Esophagus muscularis mucosa (tissue), 4 donors: ENCODE measurements around the gene SH3PXD2A. TPM values are rescaled to one million over a fixed set of nuclear protein-coding genes. Genes with fewer than 3 reads are reported as not detected.

Experiments
- DNase-seq: peaks from one replicate; pipeline ENCODE4 v3.0.0-alpha.2; 2017; ENCODE audit errors: extremely low spot score
- H3K27ac ChIP-seq, 4 donors: fragments of 200-600 bp; sonication (generic); replicated peaks in 1 of 4; 1 replicate in 3 of 4; 2 replicates in 1 of 4; pipeline ENCODE4 v1.5.1; 2016 to 2019; ENCODE audit warnings: mild to moderate bottlenecking in 1 of 4
- H3K27me3 ChIP-seq, 4 donors: fragments of 200-600 bp; sonication (generic); one replicate each; pipeline versions ENCODE4 v1.5.1 to v1.6.0; 2016 to 2019
- H3K36me3 ChIP-seq, 4 donors: fragments of 200-600 bp; sonication (generic); one replicate each; pipeline ENCODE4 v1.5.1; 2016 to 2019
- H3K4me1 ChIP-seq, 4 donors: fragments of 200-600 bp; sonication (generic); one replicate each; pipeline ENCODE4 v1.5.1; 2016 to 2019
- H3K4me3 ChIP-seq, 4 donors: fragments of 200-600 bp; sonication (generic); 1 replicate in 2 of 4; 2 replicates in 2 of 4; pipeline ENCODE4 v1.5.1; 2016 to 2019; ENCODE audit warnings: mild to moderate bottlenecking in 4 of 4, moderate library complexity in 1 of 4
- H3K9me3 ChIP-seq, 4 donors: fragments of 200-600 bp; sonication (generic); 1 replicate in 3 of 4; 2 replicates in 1 of 4; pipeline ENCODE4 v1.5.1; 2016 to 2019
- EP300 ChIP-seq: sonication (generic); formaldehyde crosslinking; IDR thresholded peaks from one replicate; pipeline ENCODE4 v1.6.1; 2017; ENCODE audit warnings: antibody characterized with exemption
- POLR2A ChIP-seq: fragments of 450-650 bp; IDR thresholded peaks from one replicate; pipeline ENCODE4 v1.6.1; 2017; ENCODE audit warnings: antibody characterized with exemption, moderate library complexity, mild to moderate bottlenecking, low read depth
- POLR2AphosphoS5 ChIP-seq, 2 donors: sonication (generic); formaldehyde crosslinking; IDR thresholded peaks; one replicate each; pipeline ENCODE4 v1.6.1; 2017; ENCODE audit warnings: antibody characterized with exemption in 2 of 2
- WGBS: methylation state at CpG from one replicate; pipeline ENCODE4 v1.1.5; 2018; 5-methylcytosine and 5-hydroxymethylcytosine counted together
- intact Hi-C: fragments of 100-400 bp; cut with DNase I; formaldehyde crosslinking; loops from one replicate; pipeline ENCODE4 v1.15.1; 2023
- total RNA-seq, 4 donors: library from RNA; depleted of rRNA; stranded (reverse); fragments of >200 nt; gene quantifications; one replicate each; pipeline versions ENCODE4 v1.1.0 to v1.2.1, GENCODE V29; 2016
- TF ChIP-seq, protein P1 (sequence below), 3 experiments: fragments of 200-600 bp in 2 of 3; fragments of 450-650 bp in 1 of 3; sonication (generic) in 2 of 3; IDR thresholded peaks; one replicate each; pipeline ENCODE4 v1.5.1; 2017 to 2019; ENCODE audit warnings: antibody characterized with exemption in 3 of 3, mild to moderate bottlenecking in 2 of 3, moderate library complexity in 1 of 3

SH3PXD2A gene
- total RNA-seq, 4 donors from 2014 or later, result 30.5 to 69.3 (median 40.0) TPM

DNA sequence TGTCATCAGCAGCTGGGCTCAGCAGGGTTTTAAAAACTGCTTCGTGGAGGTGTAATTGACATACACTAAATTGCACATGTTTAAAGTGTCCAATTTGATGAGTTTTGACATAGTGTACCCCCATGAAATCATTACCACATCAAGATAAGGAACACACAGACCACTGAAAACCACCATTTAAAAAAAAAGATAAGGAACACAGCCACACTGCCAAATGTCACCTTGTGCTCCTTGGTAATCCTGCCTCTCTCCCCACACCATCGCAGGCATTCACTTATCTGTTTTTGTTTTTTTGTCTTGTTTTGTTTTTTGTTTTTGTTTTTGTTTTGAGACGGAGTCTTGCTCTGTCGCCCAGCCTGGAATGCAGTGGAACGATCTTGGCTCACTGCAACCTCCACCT lies 286.9 kb downstream of the SH3PXD2A start:
- Histone ChIP-seq H3K9me3 (no peaks in the 10 kb centered on the region), H3K36me3 (no peaks in the 10 kb centered on the region), H3K27ac (no peak overlapping the region), H3K4me1 (no peaks in the 10 kb centered on the region), H3K4me3 (no peak overlapping the region), H3K27me3 (no peaks in the 10 kb centered on the region)
- TF ChIP-seq POLR2A (no peak), EP300 (no peak), POLR2AphosphoS5 (IDR thresholded peaks at IDR 0.05) (no peak)
- TF ChIP-seq, protein P1, sequence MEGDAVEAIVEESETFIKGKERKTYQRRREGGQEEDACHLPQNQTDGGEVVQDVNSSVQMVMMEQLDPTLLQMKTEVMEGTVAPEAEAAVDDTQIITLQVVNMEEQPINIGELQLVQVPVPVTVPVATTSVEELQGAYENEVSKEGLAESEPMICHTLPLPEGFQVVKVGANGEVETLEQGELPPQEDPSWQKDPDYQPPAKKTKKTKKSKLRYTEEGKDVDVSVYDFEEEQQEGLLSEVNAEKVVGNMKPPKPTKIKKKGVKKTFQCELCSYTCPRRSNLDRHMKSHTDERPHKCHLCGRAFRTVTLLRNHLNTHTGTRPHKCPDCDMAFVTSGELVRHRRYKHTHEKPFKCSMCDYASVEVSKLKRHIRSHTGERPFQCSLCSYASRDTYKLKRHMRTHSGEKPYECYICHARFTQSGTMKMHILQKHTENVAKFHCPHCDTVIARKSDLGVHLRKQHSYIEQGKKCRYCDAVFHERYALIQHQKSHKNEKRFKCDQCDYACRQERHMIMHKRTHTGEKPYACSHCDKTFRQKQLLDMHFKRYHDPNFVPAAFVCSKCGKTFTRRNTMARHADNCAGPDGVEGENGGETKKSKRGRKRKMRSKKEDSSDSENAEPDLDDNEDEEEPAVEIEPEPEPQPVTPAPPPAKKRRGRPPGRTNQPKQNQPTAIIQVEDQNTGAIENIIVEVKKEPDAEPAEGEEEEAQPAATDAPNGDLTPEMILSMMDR (IDR thresholded peaks at IDR 0.05), result no peak
- intact Hi-C loops, result no loop called here
- 100% methylated on average over 5 of the region's 5 CpGs for WGBS
- no peak for DNase-seq

- no peaks in the 10 kb centered on the region for H3K27me3 ChIP-seq
- no peaks in the 10 kb centered on the region for H3K36me3 ChIP-seq
- H3K4me1 ChIP-seq, result no peaks in the 10 kb centered on the region
- 57% methylated on average over 3 of the region's 3 CpGs for WGBS
- TF ChIP-seq EP300, result no peak
- TF ChIP-seq POLR2AphosphoS5 (IDR thresholded peaks at IDR 0.05), result no peak
- TF ChIP-seq POLR2A, result no peak
- TF ChIP-seq, protein P1 (IDR thresholded peaks at IDR 0.05), result no peak
- H3K9me3 ChIP-seq, result no peaks in the 10 kb centered on the region
- no peak overlapping the region for H3K4me3 ChIP-seq
- H3K27ac ChIP-seq, result no peak overlapping the region
- no peak for DNase-seq
- intact Hi-C loops, result no loop called here
Observed at GRCh38 chr10:103566536-103566935, 288.8 kb downstream of the SH3PXD2A start.

DNA sequence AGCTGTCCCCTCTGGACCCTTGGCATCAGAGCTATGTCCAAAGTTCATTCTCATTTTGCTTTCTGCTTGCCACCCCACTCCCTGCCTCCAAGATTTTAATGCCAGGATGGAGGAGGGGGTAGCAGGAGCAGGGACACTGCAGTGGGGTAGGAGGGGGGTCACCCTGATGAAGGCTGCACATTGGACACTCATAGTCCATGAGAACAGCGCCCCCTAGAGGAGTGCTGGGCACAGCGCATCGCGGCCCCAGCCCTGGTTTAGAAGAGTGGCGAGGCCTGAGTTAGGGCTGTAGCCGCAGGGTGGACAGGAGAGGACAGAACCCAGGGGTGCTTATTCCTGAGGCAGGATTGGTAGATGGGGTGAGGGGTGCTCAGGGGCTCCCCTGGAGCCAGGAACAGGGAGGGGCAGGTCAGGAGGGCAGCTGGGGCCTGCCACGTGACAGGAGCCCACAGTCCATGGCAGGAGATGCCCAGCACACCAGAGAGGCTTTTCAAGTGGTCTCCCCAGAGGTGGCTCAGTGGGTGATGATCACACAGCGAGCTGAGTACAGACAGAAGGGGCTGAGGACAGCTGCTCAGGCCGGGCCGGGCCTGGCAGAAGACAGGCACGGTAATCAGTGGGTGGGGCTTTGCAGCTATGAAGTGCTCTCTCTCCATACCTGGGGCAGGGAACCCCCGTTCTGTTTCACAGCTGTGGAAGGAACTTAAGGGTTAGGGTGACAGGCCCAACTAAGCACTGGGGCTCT lies 290.4 kb downstream of the SH3PXD2A start:
- Histone ChIP-seq H3K9me3 (peaks cover 0 to 5% (median 2%) of the 10 kb centered on the region in 4 donors), H3K27ac (no peak overlapping the region), H3K27me3 (no peaks in the 10 kb centered on the region), H3K4me3 (no peak overlapping the region), H3K4me1 (no peaks in the 10 kb centered on the region), H3K36me3 (no peaks in the 10 kb centered on the region)
- no peak for DNase-seq
- TF ChIP-seq POLR2A, result no peak
- TF ChIP-seq, protein P1 (IDR thresholded peaks at IDR 0.05), result peak in 2 of 3 experiments; percentile 33 to 51
- 69% methylated on average over 12 of the region's 12 CpGs for WGBS
- intact Hi-C loops, result no loop called here

DNA sequence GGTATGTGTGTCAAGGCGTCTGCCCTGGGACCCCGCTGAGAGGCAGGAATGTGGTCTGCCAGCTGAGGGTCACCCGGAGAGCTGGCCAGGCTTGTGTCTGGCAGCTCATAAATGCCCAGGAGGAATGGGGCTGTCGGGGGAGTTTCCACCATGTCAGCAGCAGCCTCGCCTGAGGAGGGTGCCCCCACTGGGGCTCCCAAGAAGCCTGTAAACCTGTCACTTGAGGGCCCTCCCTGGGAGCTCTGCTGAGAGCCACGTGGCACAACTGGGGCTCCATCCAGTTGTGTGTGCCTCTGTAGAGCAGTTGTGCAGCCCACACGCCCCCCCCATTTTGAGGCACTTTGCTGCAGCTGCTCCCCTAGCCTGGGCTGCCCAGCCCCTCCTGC lies 291.3 kb downstream of the SH3PXD2A start:
- no peak for TF ChIP-seq POLR2AphosphoS5 (IDR thresholded peaks at IDR 0.05)
- TF ChIP-seq, protein P1 (IDR thresholded peaks at IDR 0.05), result no peak
- TF ChIP-seq POLR2A, result no peak
- no peak for TF ChIP-seq EP300
- Histone ChIP-seq H3K9me3 (peaks cover 0 to 5% (median 2%) of the 10 kb centered on the region in 4 donors), H3K4me1 (no peaks in the 10 kb centered on the region), H3K27me3 (no peaks in the 10 kb centered on the region), H3K36me3 (no peaks in the 10 kb centered on the region), H3K27ac (no peak overlapping the region), H3K4me3 (no peak overlapping the region)
- no peak for DNase-seq
- intact Hi-C loops, result no loop called here
- WGBS, result 46% methylated on average over 5 of the region's 7 CpGs
